Activated CD4-positive, alpha-beta T cell treated with anti-CD3 and anti-CD28 coated beads, Interleukin-2, amount 50 U/mL, for 4 hours (primary cell): ENCODE results near the gene CRYBA1.
"Not testable (repeated sequence)": the region's sequence is repeated elsewhere in the genome, so short reads cannot be mapped to it uniquely, and the experiment has no call there.

Experiments used
- DNase-seq, 2 experiments: peaks; one replicate each; pipeline ENCODE4 v3.0.0-alpha.2; 2020

The CRYBA1 gene

GRCh38 chr17:29238133-29238850 is 8.4 kb upstream of the CRYBA1 start:
- no peak for DNase-seq

DNA sequence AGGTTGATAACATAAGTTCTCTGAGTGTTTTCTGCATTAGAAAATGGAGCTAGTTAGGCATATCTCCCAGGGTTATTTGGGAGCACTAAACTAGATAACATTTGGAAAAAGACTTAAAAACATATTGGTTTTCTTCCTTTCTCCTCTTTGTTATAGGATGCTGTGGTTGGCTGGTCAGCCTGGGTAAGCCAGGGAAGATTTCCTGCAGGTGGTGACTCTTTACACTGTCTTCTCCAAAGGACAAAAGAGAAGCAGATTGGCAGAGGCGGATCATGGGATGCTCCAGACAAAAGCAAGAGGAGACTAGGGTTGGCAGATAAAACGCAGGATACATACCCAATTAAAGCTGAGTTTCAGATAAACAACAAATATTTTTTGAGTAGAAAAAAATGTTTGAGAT is 6.2 kb upstream of the CRYBA1 start:
- DNase-seq, result no peak

DNA sequence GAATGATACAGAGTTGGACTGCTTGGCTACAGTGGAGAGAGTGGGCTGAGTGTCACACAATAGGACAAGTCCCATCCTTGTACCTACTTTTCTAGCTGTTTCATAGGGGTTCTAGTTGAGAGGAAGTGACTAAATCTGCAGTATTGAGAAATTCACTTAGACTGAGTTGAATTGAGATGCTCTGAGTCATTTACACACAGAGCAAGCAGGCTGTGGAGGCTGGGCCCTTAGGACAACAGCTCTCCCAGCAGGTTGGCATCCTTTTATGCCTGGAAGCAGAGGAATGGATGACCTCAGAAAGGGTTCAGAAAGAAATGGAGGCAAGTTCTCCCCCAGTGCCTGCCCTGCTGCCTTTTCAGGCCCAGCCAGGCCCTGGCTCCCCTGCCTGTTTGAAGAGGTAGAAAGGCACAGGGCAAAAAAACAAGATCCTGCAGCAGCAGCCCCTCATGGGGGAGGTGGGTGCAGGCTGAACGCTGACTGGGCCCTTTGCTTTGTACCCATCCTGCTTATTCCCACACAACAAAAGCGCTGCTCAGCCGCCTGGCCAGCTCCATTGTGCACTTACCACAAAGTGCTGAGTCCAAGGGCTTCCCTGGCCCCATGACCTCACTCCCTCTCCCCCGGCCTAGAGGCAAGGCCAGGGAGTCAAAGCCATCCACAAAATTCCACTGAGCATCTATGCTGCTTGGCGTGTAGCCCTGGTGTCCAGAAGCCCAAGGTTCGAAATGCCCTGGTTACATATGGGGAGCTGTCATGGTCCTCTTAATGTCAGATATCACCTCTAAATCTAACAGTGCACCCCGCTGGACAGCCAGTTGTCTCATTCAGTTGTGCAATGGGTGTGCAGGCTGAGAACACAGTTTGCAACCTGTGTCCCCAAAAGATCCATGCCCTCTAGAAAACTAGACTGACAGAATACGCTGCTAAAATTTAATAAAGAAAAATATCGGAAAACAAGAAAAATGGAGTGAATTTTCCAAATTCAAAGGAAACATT is 5.4 kb upstream of the CRYBA1 start:
- DNase-seq, result no peak

GRCh38 chr17:29242051-29242450 is 4.6 kb upstream of the CRYBA1 start:
- no peak for DNase-seq

DNA sequence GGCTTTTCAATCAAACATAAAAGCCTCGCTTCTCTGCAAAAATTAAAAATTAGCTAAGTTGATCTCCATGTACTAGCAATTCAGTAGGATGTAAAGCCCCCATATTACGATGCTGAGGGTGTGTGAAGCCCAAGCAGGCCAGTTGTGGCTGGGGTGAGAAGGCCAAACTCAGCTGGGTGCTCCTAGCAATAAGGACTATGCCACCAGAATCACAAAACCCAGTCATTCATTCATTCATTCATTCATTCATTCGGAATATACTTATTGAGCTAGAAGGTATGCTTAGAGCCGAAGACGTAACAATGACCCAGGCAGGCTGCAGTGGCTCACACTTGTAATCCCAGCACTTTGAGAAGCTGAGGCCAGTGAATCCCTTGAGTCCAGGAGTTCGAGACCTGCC is 3.9 kb upstream of the CRYBA1 start:
- no peak for DNase-seq

DNA sequence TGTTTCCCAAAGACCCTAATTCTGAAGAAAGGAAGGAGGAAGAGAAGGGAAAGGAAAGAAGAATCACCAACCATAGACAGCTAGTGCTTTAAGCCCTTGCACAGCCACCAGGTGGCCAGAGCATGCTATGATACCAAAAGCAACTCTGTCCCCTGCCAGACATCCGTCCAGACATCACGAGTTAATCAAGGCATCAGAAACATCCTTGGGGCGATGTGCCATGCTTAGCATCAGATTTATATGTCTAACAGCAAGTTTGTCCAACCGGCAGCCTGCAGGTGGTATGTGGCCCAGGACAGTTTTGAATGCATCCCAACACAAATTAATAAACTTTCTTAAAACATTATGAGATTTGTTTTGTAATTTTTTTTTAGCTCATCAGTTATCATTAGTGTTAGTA is 2.9 kb upstream of the CRYBA1 start:
- DNase-seq, result no peak

DNA sequence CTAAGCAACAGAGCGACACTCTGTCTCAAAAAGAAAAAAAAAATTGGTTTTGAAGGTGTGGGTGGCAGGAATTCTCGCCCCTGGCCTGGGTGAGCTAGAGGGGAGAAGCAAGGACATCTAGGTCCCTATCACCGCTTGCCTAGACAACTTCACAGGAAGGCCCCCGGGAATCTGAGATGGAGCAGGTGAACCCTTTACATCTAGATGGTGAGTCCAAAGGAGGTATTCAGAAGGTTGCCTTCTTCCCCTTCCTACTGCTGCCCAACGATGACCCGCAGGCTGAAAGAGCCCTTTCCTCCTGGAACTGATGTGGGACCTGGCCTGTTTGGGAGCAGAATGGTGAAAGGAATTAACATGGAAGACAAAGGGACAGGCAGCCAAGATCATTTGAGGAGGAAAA is 1.3 kb upstream of the CRYBA1 start:
- DNase-seq, result no peak

DNA sequence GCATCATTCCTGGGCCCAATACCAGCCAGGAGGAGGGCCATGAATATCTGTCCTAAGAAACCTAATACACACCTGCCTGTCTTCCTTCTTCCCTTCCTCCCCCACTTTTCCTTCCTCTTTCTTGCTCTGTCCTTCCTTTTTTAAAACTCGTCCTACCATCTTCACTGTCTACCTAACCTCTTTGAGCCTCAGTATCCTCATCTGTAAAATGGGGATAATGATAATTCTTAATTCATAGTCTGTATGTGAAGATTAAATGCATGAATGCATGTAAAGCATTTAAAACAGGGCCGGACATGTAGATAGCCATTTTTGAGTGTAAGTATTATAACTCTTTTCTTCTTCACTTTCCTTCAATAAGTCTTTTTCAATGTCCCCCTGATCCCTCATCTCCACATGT is 560 bp downstream of the CRYBA1 start:
- DNase-seq, result no peak

GRCh38 chr17:29248845-29249244 is 2.2 kb downstream of the CRYBA1 start:
- DNase-seq, result no peak

GRCh38 chr17:29250666-29251065 is 4.0 kb downstream of the CRYBA1 start:
- no peak for DNase-seq

- no peak for DNase-seq
These were observed 4.5 kb downstream of the CRYBA1 start for GRCh38 chr17:29251184-29251583.

- no peak for DNase-seq
These were observed 5.6 kb downstream of the CRYBA1 start for GRCh38 chr17:29252101-29252791.

DNA sequence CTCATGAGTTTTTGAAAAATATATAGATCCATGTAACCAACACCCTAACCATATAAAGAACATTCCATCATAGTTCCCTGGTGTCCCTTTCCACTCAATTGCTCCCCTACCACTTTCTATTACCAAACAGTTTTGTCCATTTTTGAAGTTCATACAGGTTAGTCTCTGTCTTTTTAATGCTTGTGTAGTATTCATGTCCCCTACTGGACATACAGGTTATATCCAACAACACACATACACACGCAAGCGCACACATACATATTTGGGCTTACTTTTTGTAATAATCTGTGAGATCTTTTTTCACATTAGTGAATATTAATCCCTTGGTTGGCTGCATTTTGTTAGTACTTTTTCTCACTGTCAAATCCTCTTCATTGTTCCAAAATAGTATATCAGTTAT is 6.4 kb downstream of the CRYBA1 start:
- no peak for DNase-seq

GRCh38 chr17:29255926-29256522 is 9.4 kb downstream of the CRYBA1 start:
- no peak for DNase-seq

DNA sequence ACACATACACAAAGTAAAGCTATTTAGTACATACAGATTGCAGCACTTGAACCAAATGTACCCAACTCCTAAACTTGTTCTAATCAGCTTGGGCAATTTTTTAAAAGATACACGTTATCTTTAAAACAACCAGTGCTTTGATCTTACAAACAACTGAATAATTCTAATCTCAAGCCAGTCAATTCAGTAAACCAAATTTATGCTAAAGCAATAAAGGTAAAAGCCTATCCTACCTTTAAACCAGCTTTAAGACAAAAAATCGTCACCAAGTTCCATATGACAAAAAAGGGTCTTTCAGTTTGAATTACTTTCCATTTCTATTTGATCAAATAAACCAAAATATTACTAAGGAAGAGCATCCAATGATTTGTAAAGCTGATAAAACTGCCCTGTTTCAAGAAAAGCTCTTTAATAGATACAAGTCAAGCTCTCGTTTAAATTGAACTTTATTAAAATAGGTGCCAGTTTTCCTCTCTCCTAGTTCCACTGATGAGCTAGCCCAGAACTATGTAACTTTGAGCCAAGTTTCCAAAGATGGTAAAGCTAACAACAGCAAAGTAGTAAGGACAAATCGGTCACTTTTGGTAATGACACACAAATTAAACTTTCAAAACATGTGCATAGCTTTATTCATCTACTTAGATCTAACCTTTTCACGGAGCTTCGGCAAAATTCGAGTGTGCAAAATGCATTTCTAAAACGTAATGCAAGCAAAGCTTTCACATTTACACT is 10.2 kb downstream of the CRYBA1 start:
- DNase-seq, result no peak

DNA sequence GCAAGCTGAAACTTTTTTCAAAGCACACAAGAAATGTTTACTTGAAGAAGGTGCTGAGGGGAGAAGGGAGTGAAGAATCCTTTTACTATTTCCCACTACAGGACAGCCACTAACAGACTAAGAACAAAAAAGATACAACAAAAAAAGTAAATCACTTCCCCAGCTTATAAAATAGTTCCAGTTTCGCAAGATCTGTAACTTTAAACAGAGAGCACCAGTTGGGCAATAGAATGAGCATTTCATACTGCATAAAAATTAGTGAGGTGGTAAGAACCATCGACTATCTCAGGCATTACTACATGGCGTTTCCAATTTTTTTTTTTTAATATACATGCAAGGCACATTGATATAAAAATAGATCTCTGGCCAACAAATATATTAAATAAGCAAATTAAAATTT is 11.1 kb downstream of the CRYBA1 start:
- no peak for DNase-seq

DNA sequence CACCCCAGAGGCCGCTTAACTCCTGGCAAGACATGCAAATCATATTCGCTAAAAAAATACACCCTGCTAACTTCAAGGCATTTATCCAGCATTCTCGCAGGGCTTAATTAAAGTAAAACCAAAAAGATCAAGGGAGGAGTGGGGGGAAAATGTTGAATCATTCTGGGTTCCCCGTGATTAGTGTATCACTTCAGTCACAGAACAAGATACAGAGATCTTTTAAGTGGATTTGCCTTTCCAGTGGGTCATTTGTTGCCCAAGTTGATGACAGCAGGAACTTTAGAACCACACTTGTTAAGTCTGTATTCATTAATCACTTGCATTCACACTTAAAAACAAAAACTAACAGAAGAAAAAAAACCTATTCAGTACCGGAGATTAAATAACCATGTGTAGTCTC is 17.3 kb downstream of the CRYBA1 start:
- no peak for DNase-seq

GRCh38 chr17:29271980-29272379 is 25.3 kb downstream of the CRYBA1 start:
- not testable (repeated sequence) for DNase-seq

- DNase-seq, result no peak
These were observed 27.3 kb downstream of the CRYBA1 start for GRCh38 chr17:29273924-29274323.

GRCh38 chr17:29278692-29279091 is 32.0 kb downstream of the CRYBA1 start:
- no peak for DNase-seq

DNA sequence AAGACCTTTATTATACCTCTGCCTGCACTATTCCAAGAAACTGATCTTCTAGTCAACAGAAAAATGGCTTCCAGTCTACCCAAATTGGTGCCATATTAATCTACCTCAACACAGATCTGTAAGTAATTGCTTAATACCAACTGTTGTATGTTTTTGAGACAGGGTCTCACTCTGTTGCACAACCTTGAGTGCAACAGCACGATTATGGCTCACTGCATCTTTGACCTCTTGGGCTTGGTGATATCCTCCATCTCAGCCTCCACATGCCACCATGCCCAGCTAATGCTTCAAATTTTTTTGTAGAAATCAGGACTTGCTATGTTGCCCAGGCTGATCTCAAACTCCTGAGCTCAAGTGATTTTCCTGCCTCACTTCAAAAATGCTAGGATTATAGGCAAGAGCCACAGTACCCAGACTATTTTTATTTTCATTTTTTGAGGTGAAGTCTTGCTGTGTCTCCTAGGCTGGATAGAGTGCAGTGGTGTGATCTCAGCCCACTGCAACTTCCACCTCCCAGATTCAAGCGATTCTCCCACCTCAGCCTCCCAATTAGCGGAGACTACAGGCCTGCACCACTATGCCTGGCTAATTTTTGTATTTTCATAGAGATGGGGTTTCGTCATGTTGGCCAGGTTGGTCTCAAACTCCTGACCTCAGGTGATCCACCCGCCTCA is 32.9 kb downstream of the CRYBA1 start:
- DNase-seq, result no peak

- DNase-seq, result no peak
These were observed 36.8 kb downstream of the CRYBA1 start for GRCh38 chr17:29283496-29283895.
